B cell (primary cell): ENCODE data around the gene SLC22A15. TPM values are rescaled to one million over a fixed set of nuclear protein-coding genes. Genes with fewer than 3 reads are reported as not detected.

Experiments
- ATAC-seq: fragments of 200-7000 bp; cut with Tn5 transposase; one replicate; pipeline ENCODE4 v1.10.0; 2021; ENCODE audit warnings: low read depth, mild to moderate bottlenecking, moderate number of reproducible peaks, moderate library complexity
- CTCF ChIA-PET: fragments of 350-600 bp; sonication (Branson Sonifier 250); formaldehyde crosslinking; loops from one replicate; lab custom pipeline; 2021; ENCODE audit warnings: antibody characterized with exemption, inconsistent platforms; lab: Charles Lee
- POLR2A ChIA-PET: fragments of 350-600 bp; sonication (Branson Sonifier 250); formaldehyde crosslinking; loops from one replicate; lab custom pipeline; 2021; ENCODE audit warnings: antibody characterized with exemption; lab: Charles Lee
- DNase-seq: peaks from one replicate; pipeline ENCODE4 v3.0.0; 2013
- H2AFZ ChIP-seq: 2 replicates; pipeline ENCODE4 v1.6.1; 2012; ENCODE audit warnings: mild to moderate bottlenecking, low read depth, low read length; ENCODE audit not compliant: insufficient read depth, poor library complexity, severe bottlenecking
- H3K27ac ChIP-seq, 2 donors: 1 replicate in 1 of 2; 2 replicates in 1 of 2; pipeline ENCODE4 v1.5.1; 2012 to 2013; ENCODE audit warnings: low read length in 2 of 2, mild to moderate bottlenecking in 2 of 2, moderate library complexity in 1 of 2
- H3K27me3 ChIP-seq, 4 experiments: fragments of 200-600 bp in 1 of 4; sonication (generic) in 1 of 4; replicated peaks in 1 of 4; 1 replicate in 2 of 4; 2 replicates in 2 of 4; pipeline versions ENCODE4 v1.6.1 to v1.7.0; 2013 to 2016; ENCODE audit warnings: low read length in 3 of 4, mild to moderate bottlenecking in 2 of 4, mixed read lengths in 1 of 4, moderate library complexity in 1 of 4; ENCODE audit not compliant: insufficient read depth in 4 of 4, control insufficient read depth in 3 of 4; ENCODE audit errors: control extremely low read depth in 1 of 4
- H3K36me3 ChIP-seq, 2 experiments: replicated peaks in 1 of 2; 1 replicate in 1 of 2; 2 replicates in 1 of 2; pipeline versions ENCODE4 v1.6.1 to v1.7.1; 2013; ENCODE audit warnings: low read length in 1 of 2; ENCODE audit not compliant: insufficient read depth in 2 of 2, control insufficient read depth in 1 of 2; ENCODE audit errors: control extremely low read depth in 1 of 2, extremely low read depth in 1 of 2
- H3K4me1 ChIP-seq, 2 donors: fragments of 200-600 bp in 1 of 2; sonication (generic) in 1 of 2; 1 replicate in 1 of 2; 2 replicates in 1 of 2; pipeline versions ENCODE4 v1.5.1 to v1.6.1; 2013 to 2017; ENCODE audit warnings: low read length in 2 of 2; ENCODE audit not compliant: control insufficient read depth in 2 of 2, insufficient read depth in 2 of 2
- H3K4me2 ChIP-seq: replicated peaks from 2 replicates; pipeline ENCODE3; 2012; ENCODE audit warnings: mild to moderate bottlenecking, low read depth, low read length; ENCODE audit not compliant: poor library complexity, severe bottlenecking
- H3K4me3 ChIP-seq, 5 experiments: fragments of 200-600 bp in 1 of 5; sonication (generic) in 1 of 5; 1 replicate in 3 of 5; 2 replicates in 2 of 5; pipeline versions ENCODE4 v1.5.1 to v1.7.0; 2011 to 2016; ENCODE audit warnings: low read length in 4 of 5, mild to moderate bottlenecking in 4 of 5, low read depth in 2 of 5, control low read depth in 1 of 5, moderate library complexity in 1 of 5; ENCODE audit not compliant: insufficient read depth in 1 of 5; ENCODE audit errors: control extremely low read depth in 1 of 5, extremely low read depth in 1 of 5
- H3K79me2 ChIP-seq: fragments of 200-600 bp; sonication (generic); one replicate; pipeline ENCODE4 v1.6.0; 2016; ENCODE audit warnings: low read length; ENCODE audit not compliant: control insufficient read depth, insufficient read depth
- H3K9ac ChIP-seq: fragments of 200-600 bp; sonication (generic); 2 replicates; pipeline ENCODE4 v1.6.1; 2017; ENCODE audit warnings: mild to moderate bottlenecking, low read length, moderate library complexity
- H3K9me3 ChIP-seq, 3 donors: one replicate each; pipeline versions ENCODE4 v1.6.1 to v1.7.1; 2013; ENCODE audit warnings: low read length in 2 of 3; ENCODE audit not compliant: control insufficient read depth in 2 of 3, insufficient read depth in 1 of 3; ENCODE audit errors: control extremely low read depth in 1 of 3
- H4K20me1 ChIP-seq: 2 replicates; pipeline ENCODE4 v1.6.0; 2012; ENCODE audit warnings: mild to moderate bottlenecking, low read length; ENCODE audit not compliant: insufficient read depth, control insufficient read depth, poor library complexity, severe bottlenecking
- H3K27ac Mint-ChIP-seq: one replicate; pipeline ENCODE4 v1.8.0; 2021; ENCODE audit warnings: mixed read lengths
- H3K27me3 Mint-ChIP-seq: one replicate; pipeline ENCODE4 v1.8.0; 2021; ENCODE audit warnings: mixed read lengths
- H3K4me1 Mint-ChIP-seq: one replicate; pipeline ENCODE4 v1.8.0; 2021; ENCODE audit warnings: mixed read lengths
- H3K4me3 Mint-ChIP-seq: one replicate; pipeline ENCODE4 v1.8.0; 2021; ENCODE audit warnings: mixed read lengths
- H3K9me3 Mint-ChIP-seq: one replicate; pipeline ENCODE4 v1.8.0; 2022; ENCODE audit warnings: mixed read lengths; ENCODE audit not compliant: insufficient read depth
- EZH2 ChIP-seq: IDR thresholded peaks from 2 replicates; pipeline ENCODE4 v1.6.1; 2012; ENCODE audit warnings: borderline replicate concordance, low read depth, mild to moderate bottlenecking, moderate library complexity, low read length; ENCODE audit not compliant: insufficient read depth, poor library complexity, severe bottlenecking
- WGBS: methylation state at CpG from one replicate; pipeline ENCODE4 v1.1.5; 2013; ENCODE audit warnings: missing lambda C conversion rate; ENCODE audit not compliant: insufficient coverage; 5-methylcytosine and 5-hydroxymethylcytosine counted together
- intact Hi-C: fragments of 100-400 bp; cut with micrococcal nuclease; formaldehyde crosslinking; loops from one replicate; pipeline ENCODE4 v1.10.0; 2022
- polyA plus RNA-seq: library from polyadenylated mRNA; depleted of rRNA; stranded (reverse); fragments of >200 nt; gene quantifications from 2 replicates; pipeline ENCODE4 v1.2.3, GENCODE V29; 2012
- total RNA-seq, 2 donors: library from RNA; stranded (reverse); fragments of 120-200 nt in 1 of 2; gene quantifications; 1 replicate in 1 of 2; 2 replicates in 1 of 2; pipeline versions ENCODE4 v1.2.3 to v1.2.4, GENCODE V29; 2013 to 2022
- TF ChIP-seq, protein P1 (sequence below): fragments of 200-600 bp; IDR thresholded peaks from one replicate; pipeline ENCODE4 v1.8.0; 2022; ENCODE audit warnings: antibody characterized with exemption, mild to moderate bottlenecking

Gene SLC22A15
- total and polyA plus RNA-seq, 2 donors (not counting 1 experiment from before 2014, with no cell fraction given), result 3.9 to 7.5 TPM

DNA sequence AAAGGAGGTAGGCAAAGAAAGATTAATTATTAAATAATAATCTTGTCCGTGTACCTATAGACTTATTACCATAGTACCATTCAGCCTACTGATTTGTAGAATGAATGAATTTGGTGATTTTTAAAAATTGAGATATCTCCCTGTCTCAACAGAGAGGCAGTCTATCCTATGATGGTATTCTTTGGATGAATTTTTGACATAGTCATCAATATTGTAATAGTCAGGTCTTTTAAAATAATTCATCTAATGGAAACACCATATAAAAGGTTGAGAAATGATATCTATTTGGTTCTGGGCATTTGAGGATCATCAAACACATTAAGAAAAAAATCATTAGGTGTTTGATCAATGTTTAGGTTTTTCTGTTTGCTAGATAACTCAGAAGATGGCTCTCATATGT, 99.3 kb downstream of the SLC22A15 start:
- Histone ChIP-seq H3K36me3 (no peaks in the 10 kb centered on the region), H4K20me1 (no peaks in the 10 kb centered on the region), H3K79me2 (no peaks in the 10 kb centered on the region), H3K27me3 (no peaks in the 10 kb centered on the region), H3K4me2 (no peak overlapping the region), H2AFZ (no peak overlapping the region), H3K9ac (no peak overlapping the region), H3K4me3 (no peak overlapping the region), H3K27ac (no peak overlapping the region), H3K9me3 (no peaks in the 10 kb centered on the region), H3K4me1 (no peaks in the 10 kb centered on the region)
- POLR2A ChIA-PET, result no interaction called here
- ATAC-seq (no peak), DNase-seq (no peak)
- intact Hi-C loops, result no loop called here
- Mint-ChIP-seq H3K4me1 (no peaks in the 10 kb centered on the region), H3K9me3 (no peaks in the 10 kb centered on the region), H3K27me3 (no peaks in the 10 kb centered on the region), H3K27ac (no peak overlapping the region), H3K4me3 (no peak overlapping the region)
- WGBS, result no CpG with 5 or more reads among the region's 1 CpG
- TF ChIP-seq, protein P1, sequence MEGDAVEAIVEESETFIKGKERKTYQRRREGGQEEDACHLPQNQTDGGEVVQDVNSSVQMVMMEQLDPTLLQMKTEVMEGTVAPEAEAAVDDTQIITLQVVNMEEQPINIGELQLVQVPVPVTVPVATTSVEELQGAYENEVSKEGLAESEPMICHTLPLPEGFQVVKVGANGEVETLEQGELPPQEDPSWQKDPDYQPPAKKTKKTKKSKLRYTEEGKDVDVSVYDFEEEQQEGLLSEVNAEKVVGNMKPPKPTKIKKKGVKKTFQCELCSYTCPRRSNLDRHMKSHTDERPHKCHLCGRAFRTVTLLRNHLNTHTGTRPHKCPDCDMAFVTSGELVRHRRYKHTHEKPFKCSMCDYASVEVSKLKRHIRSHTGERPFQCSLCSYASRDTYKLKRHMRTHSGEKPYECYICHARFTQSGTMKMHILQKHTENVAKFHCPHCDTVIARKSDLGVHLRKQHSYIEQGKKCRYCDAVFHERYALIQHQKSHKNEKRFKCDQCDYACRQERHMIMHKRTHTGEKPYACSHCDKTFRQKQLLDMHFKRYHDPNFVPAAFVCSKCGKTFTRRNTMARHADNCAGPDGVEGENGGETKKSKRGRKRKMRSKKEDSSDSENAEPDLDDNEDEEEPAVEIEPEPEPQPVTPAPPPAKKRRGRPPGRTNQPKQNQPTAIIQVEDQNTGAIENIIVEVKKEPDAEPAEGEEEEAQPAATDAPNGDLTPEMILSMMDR, result no peak
- TF ChIP-seq EZH2, result no peak
- CTCF ChIA-PET, result no interaction called here

GRCh38 chr1:116075990-116076389, 99.7 kb downstream of the SLC22A15 start:
- H3K36me3 ChIP-seq, result no peaks in the 10 kb centered on the region
- no peak overlapping the region for H3K9ac ChIP-seq
- H3K4me3 ChIP-seq, result no peak overlapping the region
- H3K4me1 ChIP-seq, result no peaks in the 10 kb centered on the region
- H3K27me3 Mint-ChIP-seq, result no peaks in the 10 kb centered on the region
- ChIA-PET CTCF (no interaction called here), POLR2A (no interaction called here)
- no peak overlapping the region for H2AFZ ChIP-seq
- ATAC-seq (no peak), DNase-seq (no peak)
- no peak overlapping the region for H3K4me2 ChIP-seq
- intact Hi-C loops, result no loop called here
- H3K79me2 ChIP-seq, result no peaks in the 10 kb centered on the region
- H3K9me3 Mint-ChIP-seq, result no peaks in the 10 kb centered on the region
- no peak overlapping the region for H3K27ac Mint-ChIP-seq
- H4K20me1 ChIP-seq, result no peaks in the 10 kb centered on the region
- no peak overlapping the region for H3K4me3 Mint-ChIP-seq
- TF ChIP-seq EZH2, result no peak
- TF ChIP-seq, protein P1, result no peak
- H3K27ac ChIP-seq, result no peak overlapping the region
- no peaks in the 10 kb centered on the region for H3K9me3 ChIP-seq
- WGBS, result 100% methylated on average over 1 of the region's 4 CpGs
- no peaks in the 10 kb centered on the region for H3K4me1 Mint-ChIP-seq
- H3K27me3 ChIP-seq, result no peaks in the 10 kb centered on the region
